ENCODE data around the gene MAPK8IP1.

The MAPK8IP1 gene

GRCh38 chr11:45848654-45849081 is 36.8 kb upstream of the MAPK8IP1 start:
- Histone ChIP-seq H3K4me3 (ENCODE audit: low read depth, low read length) (no peak overlapping the region), H3K4me1 (ENCODE audit: control insufficient read depth, insufficient read depth, low read length) (no peaks in the 10 kb centered on the region), H3K9me3 (ENCODE audit: control insufficient read depth, insufficient read depth, low read depth, low read length) (no peaks in the 10 kb centered on the region), H3K27ac (ENCODE audit: extremely low read depth, low read depth, low read length) (no peak overlapping the region), H3K36me3 (ENCODE audit: control insufficient read depth in 2 of 2, insufficient read depth in 1 of 2, low read length in 2 of 2) (no peaks in the 10 kb centered on the region)
- TF ChIP-seq ZEB2 (tag by site-specific recombination; IDR thresholded peaks at IDR 0.05) = no peak
- no peak for TF ChIP-seq ZNF76 (tag by site-specific recombination; IDR thresholded peaks at IDR 0.05; ENCODE audit: borderline replicate concordance, low read depth)
- TF ChIP-seq ZNF776 (tag by site-specific recombination; IDR thresholded peaks at IDR 0.05; ENCODE audit: borderline replicate concordance) = no peak
- TF ChIP-seq ZNF341 (tag by site-specific recombination; IDR thresholded peaks at IDR 0.05; ENCODE audit: low read depth) = no peak
- TF ChIP-seq KLF8 (tag by site-specific recombination; IDR thresholded peaks at IDR 0.05) = no peak
- TF ChIP-seq BCL11B (tag by site-specific recombination; IDR thresholded peaks at IDR 0.05; ENCODE audit: low read depth) = no peak
- TF ChIP-seq OVOL3 (tag by site-specific recombination; IDR thresholded peaks at IDR 0.05) = no peak
- no peak for TF ChIP-seq ZNF530 (tag by site-specific recombination; IDR thresholded peaks at IDR 0.05; ENCODE audit: low read depth)
- TF ChIP-seq ZNF174 (tag by site-specific recombination; IDR thresholded peaks at IDR 0.05) = no peak
- no peak for TF ChIP-seq INSM2 (tag by site-specific recombination; IDR thresholded peaks at IDR 0.05)
- no peak for TF ChIP-seq ZNF37A (tag by site-specific recombination; IDR thresholded peaks at IDR 0.05)
- no peak for TF ChIP-seq ZNF747 (tag by site-specific recombination; IDR thresholded peaks at IDR 0.05)
- no peak for TF ChIP-seq ZNF433 (tag by site-specific recombination; IDR thresholded peaks at IDR 0.05; ENCODE audit: low read depth)
- no peak for TF ChIP-seq ZNF202 (tag by site-specific recombination; IDR thresholded peaks at IDR 0.05; ENCODE audit: borderline replicate concordance)
- no peak for TF ChIP-seq ZNF707 (tag by site-specific recombination; IDR thresholded peaks at IDR 0.05)
- TF ChIP-seq ZNF654 (tag by site-specific recombination; IDR thresholded peaks at IDR 0.05; ENCODE audit: low read depth) = no peak
- ChIA-PET CTCF (no interaction called here), POLR2A (interaction anchor here (0.6 kb wide), 2 partner anchors 10 to 11 kb away, joined by 4 read pairs; no protein-coding TSS in a partner anchor)

GRCh38 chr11:45850446-45850845 is 35.0 kb upstream of the MAPK8IP1 start:
- ChIA-PET POLR2A (no interaction called here), CTCF (interaction anchor here (0.8 to 3.0 kb wide), 3 partner anchors 8 to 22 kb away, joined by 3 to 11 read pairs (median 6); no protein-coding TSS in a partner anchor)
- Histone ChIP-seq H3K36me3 (ENCODE audit: control insufficient read depth in 2 of 2, insufficient read depth in 1 of 2, low read length in 2 of 2) (no peaks in the 10 kb centered on the region), H3K9me3 (ENCODE audit: control insufficient read depth, insufficient read depth, low read depth, low read length) (no peaks in the 10 kb centered on the region), H3K4me3 (ENCODE audit: low read depth, low read length) (no peak overlapping the region), H3K27ac (ENCODE audit: extremely low read depth, low read depth, low read length) (no peak overlapping the region), H3K4me1 (ENCODE audit: control insufficient read depth, insufficient read depth, low read length) (no peaks in the 10 kb centered on the region)
- no peak for TF ChIP-seq ZNF23 (tag by site-specific recombination; IDR thresholded peaks at IDR 0.05; ENCODE audit: borderline replicate concordance)
- TF ChIP-seq ZNF473 (tag by site-specific recombination; IDR thresholded peaks at IDR 0.05) = no peak
- TF ChIP-seq ATF2 (tag by site-specific recombination; IDR thresholded peaks at IDR 0.05; ENCODE audit: low read depth) = no peak
- TF ChIP-seq PRDM4 (tag by site-specific recombination; IDR thresholded peaks at IDR 0.05) = no peak
- TF ChIP-seq ZNF398 (tag by site-specific recombination; IDR thresholded peaks at IDR 0.05) = no peak

All from HEK293 (cell line).